Activated CD4-positive, alpha-beta T cell treated with anti-CD3 and anti-CD28 coated beads for 24 hours (primary cell): ENCODE measurements around the gene GRIA1.
"Not testable (repeated sequence)": the region's sequence is repeated elsewhere in the genome, so short reads cannot be mapped to it uniquely, and the experiment has no call there.

Experiments
- DNase-seq, 2 donors: peaks; one replicate each; pipeline ENCODE4 v3.0.0-alpha.2; 2020; ENCODE audit warnings: low read depth in 2 of 2

The GRIA1 gene

DNA sequence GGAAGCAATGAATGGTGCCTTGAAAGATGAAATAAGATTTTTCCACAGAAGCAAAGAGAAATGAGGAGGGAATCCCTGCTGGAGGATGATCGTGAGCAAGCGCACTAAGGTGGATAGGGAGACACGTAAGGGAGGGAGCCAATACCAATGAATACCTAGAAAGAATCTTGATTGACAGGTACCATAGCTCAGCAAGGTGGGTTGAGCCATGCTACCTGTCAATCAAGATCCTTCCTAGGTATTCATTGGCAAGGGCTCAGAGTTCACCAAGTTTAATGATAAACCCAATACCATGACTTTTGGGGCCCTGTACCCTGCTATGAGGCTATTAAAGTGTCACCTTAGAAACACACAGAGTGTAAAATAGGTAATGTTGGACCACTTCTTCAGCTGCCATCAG lies 226.8 kb downstream of the GRIA1 start:
- no peak for DNase-seq

DNA sequence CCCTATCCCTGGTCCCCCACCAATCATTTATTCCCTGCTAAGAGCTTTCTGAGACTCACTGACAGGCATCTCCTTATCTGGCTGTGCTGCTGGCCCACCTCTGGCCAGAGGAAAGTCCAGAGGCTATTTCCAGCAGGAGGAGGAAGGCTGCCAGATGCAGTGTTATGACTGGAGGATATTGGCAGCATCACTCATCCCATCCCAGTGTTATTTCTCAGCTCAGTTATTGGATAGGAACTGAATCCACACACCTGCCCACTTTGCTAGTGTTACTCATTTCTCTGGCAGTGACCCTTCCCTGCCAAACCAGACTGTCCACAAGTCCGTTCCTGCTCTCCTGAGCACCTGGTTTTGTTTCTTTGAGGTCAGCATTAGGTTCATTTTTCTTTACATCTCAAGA lies 228.2 kb downstream of the GRIA1 start:
- no peak for DNase-seq

DNA sequence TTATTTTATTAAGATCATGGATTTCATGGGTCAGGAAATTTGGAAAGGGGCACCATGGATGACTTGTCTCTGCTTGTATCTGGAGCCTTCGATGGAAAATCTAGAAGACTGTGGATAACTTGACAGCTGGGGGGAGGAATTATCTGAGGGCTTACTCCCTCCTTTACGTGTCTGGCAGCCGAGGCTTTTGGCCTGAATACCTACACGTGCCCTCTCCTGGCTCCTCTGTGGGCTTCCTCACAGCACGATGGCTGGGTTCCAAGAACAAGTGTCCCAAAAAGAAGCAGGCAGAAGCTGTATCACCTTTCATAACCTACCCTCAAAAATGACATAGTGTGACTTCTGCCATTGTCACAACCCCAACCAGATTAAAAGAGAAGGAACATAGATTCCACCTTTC lies 228.9 kb downstream of the GRIA1 start:
- DNase-seq: no peak

DNA sequence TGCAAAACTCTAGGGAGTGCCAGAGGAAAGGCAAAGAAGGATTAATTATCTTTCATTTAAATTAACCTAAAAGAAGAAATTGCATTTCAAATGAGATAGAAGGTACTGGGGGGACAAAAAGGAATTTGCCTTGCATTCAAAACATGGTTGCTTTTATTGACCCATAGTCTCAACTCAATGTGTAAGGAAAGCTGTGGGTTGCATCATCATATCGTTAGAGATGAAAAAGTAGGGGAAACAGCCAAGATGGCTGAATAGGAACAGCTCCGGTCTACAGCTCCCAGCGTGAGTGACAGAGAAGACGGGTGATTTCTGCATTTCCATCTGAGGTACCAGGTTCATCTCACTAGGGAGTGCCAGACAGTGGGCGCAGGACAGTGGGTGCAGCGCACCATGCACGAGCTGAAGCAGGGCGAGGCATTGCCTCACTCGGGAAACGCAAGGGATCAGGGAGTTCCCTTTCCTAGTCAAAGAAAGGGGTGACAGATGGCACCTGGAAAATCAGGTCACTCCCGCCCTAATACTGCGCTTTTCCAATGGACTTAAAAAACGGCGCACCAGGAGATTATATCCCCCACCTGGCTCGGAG lies 232.6 kb downstream of the GRIA1 start:
- DNase-seq: not testable (repeated sequence)

DNA sequence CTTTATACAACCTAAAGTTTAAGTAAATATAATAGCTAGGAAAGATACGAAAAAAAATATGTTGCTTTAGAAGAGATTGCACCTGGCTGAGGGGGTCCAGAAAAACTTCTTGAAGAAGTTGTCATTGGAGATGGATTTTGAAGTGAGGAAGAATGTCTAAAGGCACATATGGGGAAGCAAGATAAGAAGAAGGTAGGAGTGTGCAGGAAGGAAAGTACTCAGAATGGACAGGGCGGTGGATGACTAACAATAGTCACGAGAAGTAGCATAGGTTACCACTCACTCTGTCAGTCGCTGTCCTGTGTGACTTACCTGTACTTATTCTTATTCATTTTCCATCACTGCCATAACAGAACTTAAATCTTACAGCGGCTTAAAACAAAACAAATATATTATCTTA lies 251.6 kb downstream of the GRIA1 start:
- no peak for DNase-seq

DNA sequence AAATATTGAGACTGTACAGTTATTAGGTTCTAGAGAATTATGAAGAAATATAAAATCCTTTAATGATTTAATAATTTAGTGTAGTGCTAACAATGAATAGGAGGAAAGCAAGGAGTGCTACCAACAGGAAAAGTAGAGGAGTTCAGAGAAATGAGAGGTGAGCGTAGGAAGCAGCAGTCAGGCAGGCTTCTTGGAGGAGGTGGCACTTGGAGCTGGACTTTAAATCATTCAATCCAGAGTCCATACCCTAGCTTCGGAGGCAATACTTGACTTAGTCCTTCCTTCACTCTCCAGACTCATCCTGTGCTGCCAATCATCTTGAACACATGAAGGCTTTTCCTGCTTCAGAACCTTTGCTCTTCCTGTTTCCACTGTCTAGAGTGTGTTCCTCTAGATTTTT lies 254.3 kb downstream of the GRIA1 start:
- no peak for DNase-seq

DNA sequence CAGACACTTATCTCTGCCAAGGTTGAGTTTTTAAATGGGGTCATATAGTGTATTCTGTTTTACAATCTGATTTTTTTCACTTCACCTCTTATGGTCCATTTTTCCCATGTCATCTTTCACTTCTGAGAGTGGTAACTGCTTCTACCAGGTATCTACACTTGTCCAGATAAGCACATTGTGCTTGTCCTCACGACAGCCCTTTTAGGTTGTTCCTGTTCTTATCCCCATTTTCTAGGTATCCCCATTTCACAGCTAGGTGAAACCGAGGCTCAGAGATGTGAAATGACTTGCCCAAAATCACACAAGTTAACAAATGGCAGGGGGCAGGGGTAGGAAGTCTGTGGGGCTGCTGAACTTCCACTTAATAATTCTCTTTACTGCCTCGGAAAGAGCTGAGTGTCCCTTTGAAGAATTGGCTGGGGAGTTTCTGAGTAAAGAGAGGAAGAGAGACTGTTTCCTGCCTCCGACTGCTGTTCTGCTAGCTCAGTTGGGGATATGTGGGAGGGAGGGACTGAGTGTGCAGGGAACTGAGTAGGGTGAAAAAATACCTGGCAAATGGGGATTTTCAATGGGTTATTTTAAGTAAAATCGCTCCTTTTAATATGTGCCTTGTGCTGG lies 255.4 kb downstream of the GRIA1 start:
- DNase-seq: no peak

DNA sequence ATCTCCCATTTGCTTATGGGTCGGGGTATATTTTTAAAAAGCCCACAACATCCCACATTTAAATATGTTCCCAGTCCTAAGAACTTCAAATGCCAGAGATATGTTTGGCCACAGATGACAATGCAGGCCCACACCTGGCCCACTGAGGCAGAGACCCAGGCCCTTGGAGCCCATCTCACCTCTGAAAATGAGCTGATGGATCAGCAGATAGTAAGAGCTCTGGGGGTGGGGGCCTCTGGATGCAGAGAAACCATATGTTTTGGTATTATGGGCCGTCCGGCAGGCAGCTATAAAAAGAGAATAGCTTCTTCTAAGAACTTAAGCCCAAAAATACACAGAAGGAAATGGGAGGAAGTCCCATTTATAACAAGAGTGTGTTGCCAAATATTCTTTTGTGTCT lies 256.0 kb downstream of the GRIA1 start:
- no peak for DNase-seq

DNA sequence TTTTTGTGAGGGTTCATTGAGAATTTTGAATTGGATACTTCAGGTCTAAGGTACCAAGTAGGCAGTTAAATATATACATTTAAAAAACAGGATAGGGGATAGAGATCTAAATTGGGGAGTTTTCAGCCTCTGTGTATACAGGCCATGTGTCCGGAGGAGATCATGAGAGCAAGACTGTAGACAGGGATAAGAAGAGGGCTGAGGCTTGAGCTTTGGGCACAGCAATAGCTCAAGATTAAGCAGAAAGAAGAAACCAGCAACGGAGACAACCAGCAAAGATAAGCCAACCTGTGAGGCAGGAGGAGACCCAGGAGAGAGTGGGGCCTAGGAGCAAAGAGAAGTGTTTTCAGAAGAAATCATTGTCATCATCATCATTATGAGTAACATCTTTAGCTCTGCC lies 258.4 kb downstream of the GRIA1 start:
- DNase-seq: no peak

DNA sequence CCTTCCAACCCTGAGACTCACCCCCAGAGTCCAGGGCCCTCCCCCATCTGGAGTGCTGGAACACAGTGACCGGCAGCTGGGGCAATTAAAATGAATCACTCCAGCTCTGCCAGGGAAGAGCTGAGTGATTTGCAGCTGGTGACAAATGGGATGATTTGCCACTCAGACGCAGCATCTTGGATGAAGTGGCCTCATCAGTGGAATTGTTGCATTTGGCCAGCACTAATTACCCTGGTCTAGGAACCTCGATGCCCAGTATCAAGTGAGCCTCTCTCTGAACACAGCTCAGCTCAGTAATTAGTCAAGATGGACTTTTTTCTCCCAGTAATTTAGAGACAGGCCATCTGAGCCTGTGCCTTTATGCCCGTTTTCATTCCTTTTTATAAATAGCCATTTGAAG lies 259.5 kb downstream of the GRIA1 start:
- no peak for DNase-seq

DNA sequence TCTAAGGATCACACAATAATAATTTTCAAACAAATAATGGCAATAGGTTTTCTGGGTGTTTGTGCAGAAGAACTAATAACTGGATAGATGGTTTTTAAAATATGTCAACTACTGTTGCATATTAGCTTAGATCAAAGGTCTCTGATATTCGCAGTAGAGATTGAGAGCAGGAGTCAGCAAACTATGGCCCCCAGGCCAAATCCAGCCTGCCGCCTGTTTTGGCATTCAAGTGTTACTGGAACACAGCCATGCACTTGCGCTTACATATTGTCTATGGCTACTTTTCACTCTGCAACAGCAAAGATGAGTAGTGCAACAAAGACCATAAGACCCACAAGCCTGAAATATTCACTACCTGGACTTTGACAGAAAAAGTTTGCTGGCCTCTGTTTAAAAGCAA lies 260.8 kb downstream of the GRIA1 start:
- no peak for DNase-seq

DNA sequence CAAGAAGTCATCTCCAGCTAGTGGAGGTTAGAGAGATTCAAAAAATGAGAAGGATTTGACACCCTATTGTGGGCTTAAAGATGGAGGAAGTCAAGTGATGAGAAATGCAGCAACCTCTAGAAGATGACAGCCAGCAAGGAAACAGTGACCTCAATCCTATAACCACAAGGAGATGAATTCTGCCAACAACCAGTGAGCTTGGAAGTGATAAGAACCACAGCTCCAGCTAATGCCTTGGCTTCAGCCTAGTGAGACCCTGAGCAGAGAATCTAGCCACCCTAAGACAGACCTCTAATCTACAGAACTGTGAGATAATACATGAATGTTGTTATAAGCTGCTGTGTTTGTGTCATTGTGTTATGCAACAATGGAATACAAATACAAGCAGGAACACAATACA lies 262.4 kb downstream of the GRIA1 start:
- DNase-seq: no peak

DNA sequence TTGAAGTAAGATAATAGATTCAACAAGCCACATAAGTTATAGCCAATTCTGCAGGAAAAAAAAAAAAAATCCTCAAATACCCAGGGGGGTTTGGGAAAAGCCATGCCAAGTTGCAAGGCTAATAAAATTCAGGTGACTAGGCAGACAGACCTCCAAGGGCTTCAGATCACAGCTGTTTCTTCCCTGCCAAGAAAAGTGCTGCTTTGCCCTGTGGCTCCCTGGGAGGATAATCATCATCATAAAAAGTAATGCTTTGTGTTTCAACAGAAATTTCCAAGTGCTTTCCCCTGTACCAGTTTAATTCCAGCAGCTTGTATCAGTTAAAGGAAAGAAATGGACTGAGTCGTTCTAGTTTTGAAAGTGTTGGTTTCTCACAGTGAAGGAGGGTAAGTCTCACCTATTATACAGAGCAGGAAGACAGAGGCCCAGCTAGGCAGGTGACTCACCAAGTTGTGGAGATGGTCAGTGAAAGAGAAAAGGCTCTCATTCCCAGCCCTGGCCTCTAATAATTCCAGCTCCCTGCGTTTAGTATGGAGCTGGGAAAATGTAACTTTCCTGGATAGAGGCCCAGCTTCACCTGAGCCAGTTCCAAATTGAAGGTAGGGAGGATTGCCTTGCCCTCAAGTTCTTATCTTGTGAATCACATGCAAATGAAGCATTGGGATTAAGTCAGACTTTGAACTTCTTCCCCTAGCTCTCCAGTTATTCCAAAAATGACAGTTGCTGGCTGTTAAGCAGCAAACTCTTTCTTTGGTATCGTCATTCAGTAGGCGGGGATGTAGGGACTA lies 263.4 kb downstream of the GRIA1 start:
- DNase-seq: no peak

DNA sequence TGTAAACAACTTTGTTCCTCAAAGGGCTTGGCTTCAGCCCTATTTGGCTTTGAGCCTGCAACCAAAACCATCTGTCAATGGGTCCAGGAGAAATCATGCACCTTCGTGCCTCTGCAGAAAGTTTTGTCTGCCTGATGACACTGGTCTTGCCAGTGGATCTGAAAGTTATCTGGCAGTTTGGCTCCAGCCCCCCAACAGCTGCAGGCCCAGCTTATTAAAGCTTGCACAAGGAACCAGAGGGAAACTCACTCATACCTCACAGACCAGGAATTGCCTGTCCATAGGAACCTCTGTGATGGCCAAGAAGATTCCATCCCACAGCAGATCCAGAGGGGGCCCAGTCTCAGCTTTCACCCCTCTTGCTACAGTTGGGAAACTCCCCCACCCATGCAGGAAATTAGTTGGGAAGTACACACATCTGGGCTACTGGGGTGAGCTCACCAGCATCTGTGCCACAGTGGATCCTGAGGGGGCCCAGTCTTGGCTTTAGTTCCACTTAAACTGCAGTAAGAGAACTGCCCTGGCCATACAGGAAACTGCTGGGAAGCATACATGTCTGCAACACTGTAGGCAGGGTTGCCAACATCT lies 265.5 kb downstream of the GRIA1 start:
- no peak for DNase-seq

DNA sequence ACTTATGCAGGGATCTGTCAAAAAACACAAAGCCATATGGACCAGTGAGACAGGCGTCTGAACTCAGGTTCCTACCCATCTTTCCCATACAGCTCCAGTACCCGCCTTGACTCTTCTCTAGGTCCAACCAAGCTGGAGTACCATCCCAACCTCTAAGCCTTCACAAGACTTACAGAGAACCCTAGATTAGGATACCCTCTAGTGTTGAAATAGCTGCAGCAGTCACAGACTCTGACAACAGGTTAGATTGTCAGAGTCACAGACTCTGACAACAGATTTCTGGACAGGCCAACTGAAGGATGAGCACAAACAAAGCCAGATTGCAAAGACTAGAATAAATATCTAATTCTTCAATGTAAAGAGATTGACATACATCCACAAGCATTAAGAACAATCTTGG lies 266.1 kb downstream of the GRIA1 start:
- DNase-seq: no peak

DNA sequence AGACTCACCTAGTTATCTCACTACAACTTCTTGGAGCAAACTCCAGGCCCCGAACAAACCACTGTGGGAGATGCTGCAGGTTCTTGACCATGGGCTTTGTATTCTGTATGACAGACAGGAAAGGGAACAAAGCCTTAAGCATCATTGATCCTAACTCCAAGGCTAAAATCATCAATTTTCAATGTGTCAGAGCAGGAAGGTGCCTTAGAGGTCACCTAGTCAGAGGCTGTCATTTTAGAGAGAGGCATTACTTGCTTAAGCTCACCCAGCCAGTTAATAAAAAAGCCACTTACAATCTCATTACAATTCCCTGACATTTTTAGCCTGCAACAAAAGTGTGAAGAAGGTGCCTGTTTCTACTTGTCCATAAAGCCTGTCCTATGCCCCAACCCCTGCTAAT lies 275.5 kb downstream of the GRIA1 start:
- no peak for DNase-seq

DNA sequence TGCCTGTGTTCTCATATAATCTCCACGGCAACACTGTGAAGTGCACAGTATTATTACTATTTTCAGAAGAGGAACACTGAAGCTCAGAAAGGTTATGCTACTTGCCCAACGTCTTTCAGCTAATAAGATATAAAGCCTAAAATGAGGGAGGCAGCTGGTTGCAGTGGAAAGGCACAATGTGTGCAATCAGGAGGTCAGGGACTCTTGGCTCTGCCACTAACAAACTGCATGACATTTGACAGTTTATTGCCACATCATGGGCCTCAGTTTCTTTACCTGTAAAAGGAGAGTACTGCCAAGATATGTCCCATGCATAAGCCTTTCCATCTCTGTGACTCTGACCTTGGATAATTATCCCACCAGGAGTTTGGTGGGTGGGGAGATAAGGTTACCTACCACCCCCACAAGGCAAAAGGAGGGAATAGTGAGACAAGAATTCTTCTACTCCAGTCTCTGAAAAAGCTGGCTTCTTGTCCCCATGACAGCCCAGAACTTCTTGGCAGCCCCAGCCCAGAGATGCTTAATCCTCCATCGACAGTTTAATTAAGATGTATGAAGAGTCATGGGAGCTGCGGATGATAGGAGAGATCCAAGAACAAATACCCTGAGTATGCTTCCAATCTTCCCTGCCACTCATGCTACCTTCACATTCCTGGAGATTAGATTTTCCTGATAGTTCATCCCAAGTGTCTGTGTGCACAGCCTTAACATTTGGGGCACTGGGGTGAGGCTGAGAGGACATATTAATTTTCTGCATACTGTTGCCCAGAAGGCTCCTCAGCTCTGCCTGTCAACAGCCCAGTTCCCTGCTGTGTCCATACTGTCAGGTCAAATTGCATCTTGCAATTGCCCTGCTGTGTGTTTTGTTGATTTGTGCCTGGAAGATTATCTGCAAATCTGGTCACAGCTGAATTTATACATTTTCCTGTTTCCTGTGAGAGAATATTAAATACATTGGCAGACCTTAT lies 277.0 kb downstream of the GRIA1 start:
- DNase-seq: no peak

DNA sequence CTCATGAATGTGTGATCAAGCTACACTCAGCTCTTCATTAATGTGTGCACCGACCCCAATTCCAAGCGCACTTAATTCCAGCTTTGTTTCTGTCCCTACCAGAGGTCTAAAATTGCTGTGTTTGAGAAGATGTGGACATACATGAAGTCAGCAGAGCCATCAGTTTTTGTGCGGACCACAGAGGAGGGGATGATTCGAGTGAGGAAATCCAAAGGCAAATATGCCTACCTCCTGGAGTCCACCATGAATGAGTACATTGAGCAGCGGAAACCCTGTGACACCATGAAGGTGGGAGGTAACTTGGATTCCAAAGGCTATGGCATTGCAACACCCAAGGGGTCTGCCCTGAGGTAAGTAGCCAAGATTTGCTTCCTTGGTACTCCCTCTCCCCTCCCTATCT lies 279.6 kb downstream of the GRIA1 start:
- DNase-seq: no peak

DNA sequence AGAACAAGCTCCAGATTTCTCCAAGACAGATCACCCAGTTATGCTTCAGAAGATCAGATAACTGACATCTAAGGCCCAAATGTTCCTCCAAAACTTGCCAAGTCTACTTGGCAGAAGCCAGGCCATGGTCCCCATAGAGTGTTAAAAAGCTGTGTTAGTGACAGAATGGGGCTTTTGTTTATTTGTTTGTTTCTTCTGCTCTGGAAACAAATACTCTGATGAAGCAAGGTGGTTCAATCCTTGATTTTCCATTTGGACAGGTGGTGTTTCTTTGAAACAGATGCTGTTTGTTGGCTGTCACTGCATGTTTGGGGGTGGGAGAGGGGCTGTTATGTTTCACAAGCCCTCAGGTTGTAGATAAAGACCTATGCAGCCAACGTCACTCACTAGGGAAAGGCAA lies 284.2 kb downstream of the GRIA1 start:
- no peak for DNase-seq

DNA sequence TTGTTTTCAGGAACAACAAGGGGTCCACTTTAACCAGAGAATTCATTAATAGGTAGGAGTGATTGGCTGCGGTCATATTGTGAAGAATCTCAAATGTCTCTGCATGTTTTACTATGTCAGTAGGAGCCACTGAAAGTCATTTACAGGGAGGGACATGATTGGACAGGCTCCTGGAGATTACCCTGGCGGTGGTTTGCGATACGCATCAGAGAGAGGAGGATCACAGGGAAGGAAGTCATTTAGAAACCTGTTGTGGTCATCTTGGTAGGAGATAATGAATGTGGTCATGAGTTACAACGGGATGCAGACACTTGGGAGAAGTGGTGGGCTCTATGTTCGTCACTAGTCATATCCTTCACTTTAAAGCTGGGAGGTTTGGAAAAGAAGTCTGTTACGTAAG lies 285.5 kb downstream of the GRIA1 start:
- no peak for DNase-seq

DNA sequence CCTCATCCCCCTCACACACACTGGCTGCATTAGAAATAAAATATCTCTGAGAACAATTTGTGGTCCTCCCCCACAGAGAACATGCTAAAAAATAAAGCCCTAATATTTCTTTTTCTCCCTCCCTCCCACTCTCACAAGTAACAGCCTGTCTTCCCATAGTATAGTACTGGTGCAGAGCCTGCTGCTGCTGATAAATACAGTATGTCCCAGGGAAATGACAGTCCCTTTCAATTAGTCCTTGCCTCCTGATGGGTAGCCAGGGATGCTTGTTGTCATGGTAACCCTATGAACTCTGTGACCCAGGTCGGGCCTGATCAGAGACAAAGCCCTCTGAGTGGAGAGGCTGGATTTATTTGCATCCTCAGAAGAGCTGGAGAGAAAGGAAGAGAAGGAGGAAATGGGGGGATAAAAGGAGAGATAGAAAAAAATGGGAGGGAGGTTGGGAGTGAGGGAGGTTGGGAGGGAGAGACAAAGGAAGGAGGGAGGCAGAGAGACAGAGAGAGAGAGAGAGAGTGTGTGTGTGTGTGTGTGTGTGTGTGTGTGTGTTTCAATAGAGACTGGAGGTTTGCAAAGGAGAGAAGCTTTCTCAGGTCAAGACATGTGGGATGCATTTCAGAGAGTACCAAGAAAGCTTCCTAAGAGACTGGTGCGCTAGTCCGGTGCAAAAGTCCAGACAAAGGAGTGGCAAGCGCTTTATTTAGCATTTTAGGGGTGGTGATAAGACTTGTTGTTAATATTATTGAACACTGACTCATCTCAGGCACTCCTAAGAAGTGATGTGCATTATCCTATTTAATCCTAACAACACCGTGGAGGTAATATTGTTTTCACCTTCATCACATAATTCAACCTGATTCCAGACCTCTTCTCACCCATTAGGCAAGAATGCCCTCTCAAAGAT lies 287.5 kb downstream of the GRIA1 start:
- no peak for DNase-seq
